ENCODE data around the gene ARHGEF12.

- TF ChIP-seq EP300 (IDR thresholded peaks at IDR 0.05; ENCODE audit: borderline replicate concordance) (no peak), YY1 (IDR thresholded peaks at IDR 0.05; ENCODE audit: low read depth) (no peak), TCF12 (IDR thresholded peaks at IDR 0.05; ENCODE audit: low read depth) (no peak), CREB1 (IDR thresholded peaks at IDR 0.05; ENCODE audit: low read depth) (no peak), REST (IDR thresholded peaks at IDR 0.05; ENCODE audit: low read depth) (no peak), MAX (IDR thresholded peaks at IDR 0.05) (no peak), RAD21 (IDR thresholded peaks at IDR 0.05; ENCODE audit: low read depth) (no peak), FOXM1 (IDR thresholded peaks at IDR 0.05; ENCODE audit: borderline replicate concordance, low read depth) (no peak)
Measured at GRCh38 chr11:120350637-120351036, 14.4 kb downstream of the ARHGEF12 start.

Measured in Ishikawa (cell line).